ENCODE results near the gene TWIST2. TPM values are rescaled to one million over a fixed set of nuclear protein-coding genes. Genes with fewer than 3 reads are reported as not detected.

Gene TWIST2
- total RNA-seq, 1 experiment from 2014 or later = 0.22 TPM

DNA sequence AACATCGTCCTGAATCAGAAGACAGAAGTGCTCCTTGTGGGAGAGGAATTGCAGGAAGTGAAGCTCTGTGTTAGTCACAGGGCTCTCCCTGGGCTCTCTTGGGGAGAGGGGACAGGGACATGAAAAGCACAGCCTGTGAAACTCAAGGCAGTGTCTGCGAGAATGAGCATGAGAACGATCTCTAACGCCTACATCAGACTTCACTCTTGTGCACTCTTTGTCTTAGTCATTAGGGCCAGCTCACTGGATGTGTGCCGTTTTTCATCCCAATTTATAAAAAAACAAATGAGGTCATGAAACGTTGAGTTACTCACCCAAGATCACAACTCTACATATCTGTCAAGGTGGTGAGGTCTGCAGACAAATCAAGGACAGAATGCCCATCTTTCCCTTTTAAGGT is 27.0 kb upstream of the TWIST2 start:
- H3K27ac ChIP-seq (ENCODE audit: insufficient read length, low read depth, low read length) = no peak overlapping the region
- peaks cover 61% of the 10 kb centered on the region for H3K27me3 Mint-ChIP-seq (ENCODE audit: low read depth)
- H4K91ac ChIP-seq (ENCODE audit: insufficient read length, low read depth, low read length) = no peak overlapping the region

More for the DNA sequence above, 27.0 kb upstream of the TWIST2 start:
- WGBS (ENCODE audit: extremely low coverage, insufficient read length, low lambda C conversion rate) = no CpG with 5 or more reads among the region's 6 CpGs
- Histone ChIP-seq H4K8ac (replicated peaks; ENCODE audit: insufficient read length, low read depth, low read length) (no peak overlapping the region), H3K4me2 (ENCODE audit: insufficient read depth, insufficient read length, low read length) (no peak overlapping the region), H2BK120ac (ENCODE audit: low read depth, low read length, poor library complexity, severe bottlenecking) (no peak overlapping the region), H3K23ac (ENCODE audit: insufficient read length, low read depth, low read length) (no peak overlapping the region), H3K9me3 (ENCODE audit: control insufficient read depth, low read depth, low read length) (peaks cover 10% of the 10 kb centered on the region), H2BK5ac (ENCODE audit: insufficient read length, low read length) (no peak overlapping the region), H2AFZ (ENCODE audit: low read length) (no peak overlapping the region), H3K79me1 (ENCODE audit: insufficient read depth, low read depth, low read length, poor library complexity, severe bottlenecking) (no peaks in the 10 kb centered on the region), H3K56ac (ENCODE audit: insufficient read length, low read depth, low read length) (no peak overlapping the region), H2BK12ac (ENCODE audit: insufficient read length, low read depth, low read length) (no peak overlapping the region), H4K20me1 (ENCODE audit: control insufficient read depth, insufficient read depth, insufficient read length) (no peaks in the 10 kb centered on the region), H4K5ac (ENCODE audit: insufficient read length, low read depth, low read length) (no peak overlapping the region), H3K23me2 (ENCODE audit: insufficient read length, low read depth, low read length, poor library complexity, severe bottlenecking) (no peaks in the 10 kb centered on the region), H3K18ac (ENCODE audit: insufficient read length, low read depth, low read length) (no peak overlapping the region), H3T11ph (ENCODE audit: low read length) (no peak overlapping the region), H2AK5ac (ENCODE audit: insufficient read length, low read length) (no peak overlapping the region), H2BK15ac (ENCODE audit: low read depth, low read length) (no peak overlapping the region), H3K79me2 (ENCODE audit: insufficient read depth, low read length) (no peaks in the 10 kb centered on the region), H3K4ac (ENCODE audit: low read depth, low read length) (no peak overlapping the region), H2BK20ac (ENCODE audit: low read depth, low read length, poor library complexity, severe bottlenecking) (no peak overlapping the region), H3K14ac (ENCODE audit: insufficient read depth, low read length) (no peak overlapping the region), H3K9ac (ENCODE audit: extremely low read depth, insufficient read length, low read length) (no peak overlapping the region), H3K4me1 (ENCODE audit: insufficient read depth, low read length) (no peaks in the 10 kb centered on the region), H3K27me3 (ENCODE audit: insufficient read depth, low read length) (no peaks in the 10 kb centered on the region)
- Mint-ChIP-seq H3K36me3 (ENCODE audit: insufficient read depth in 1 of 3, low read depth in 3 of 3) (peaks cover 2 to 16% (median 2%) of the 10 kb centered on the region in 3 experiments; a peak in 4 of 7 replicates), H3K9me3 (peaks cover 28 to 33% of the 10 kb centered on the region in 2 experiments), H3K27ac (no peak overlapping the region), H3K4me3 (no peak overlapping the region), H3K4me1 (peaks cover 14 to 19% of the 10 kb centered on the region in 2 experiments)
- DNase-seq = no peak
- TF ChIP-seq, protein P1, sequence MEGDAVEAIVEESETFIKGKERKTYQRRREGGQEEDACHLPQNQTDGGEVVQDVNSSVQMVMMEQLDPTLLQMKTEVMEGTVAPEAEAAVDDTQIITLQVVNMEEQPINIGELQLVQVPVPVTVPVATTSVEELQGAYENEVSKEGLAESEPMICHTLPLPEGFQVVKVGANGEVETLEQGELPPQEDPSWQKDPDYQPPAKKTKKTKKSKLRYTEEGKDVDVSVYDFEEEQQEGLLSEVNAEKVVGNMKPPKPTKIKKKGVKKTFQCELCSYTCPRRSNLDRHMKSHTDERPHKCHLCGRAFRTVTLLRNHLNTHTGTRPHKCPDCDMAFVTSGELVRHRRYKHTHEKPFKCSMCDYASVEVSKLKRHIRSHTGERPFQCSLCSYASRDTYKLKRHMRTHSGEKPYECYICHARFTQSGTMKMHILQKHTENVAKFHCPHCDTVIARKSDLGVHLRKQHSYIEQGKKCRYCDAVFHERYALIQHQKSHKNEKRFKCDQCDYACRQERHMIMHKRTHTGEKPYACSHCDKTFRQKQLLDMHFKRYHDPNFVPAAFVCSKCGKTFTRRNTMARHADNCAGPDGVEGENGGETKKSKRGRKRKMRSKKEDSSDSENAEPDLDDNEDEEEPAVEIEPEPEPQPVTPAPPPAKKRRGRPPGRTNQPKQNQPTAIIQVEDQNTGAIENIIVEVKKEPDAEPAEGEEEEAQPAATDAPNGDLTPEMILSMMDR (conservative IDR thresholded peaks at IDR 0.05) = no peak

Measured in H9 (cell line).